H7 (cell line): ENCODE data around the gene TMUB1. TPM values are rescaled to one million over a fixed set of nuclear protein-coding genes. Genes with fewer than 3 reads are reported as not detected.

ENCODE experiments used
- DNase-seq: peaks from one replicate; pipeline ENCODE4 v3.0.0; 2012
- H3K27me3 ChIP-seq: 2 replicates; pipeline ENCODE4 v1.6.0; 2011; ENCODE audit warnings: mild to moderate bottlenecking, low read length; ENCODE audit not compliant: control insufficient read depth, insufficient read depth
- H3K36me3 ChIP-seq: replicated peaks from 2 replicates; pipeline ENCODE4 v1.5.1; 2011; ENCODE audit warnings: low read length; ENCODE audit not compliant: control insufficient read depth, insufficient read depth
- H3K4me3 ChIP-seq: 2 replicates; pipeline ENCODE4 v1.5.1; 2011; ENCODE audit warnings: low read depth, mild to moderate bottlenecking, control low read depth, low read length, moderate library complexity; ENCODE audit not compliant: insufficient read depth
- total RNA-seq: library from RNA; depleted of rRNA; stranded (reverse); fragments of >200 nt; shearing (Covaris generic); gene quantifications from 2 replicates; pipeline ENCODE4 v1.2.3, GENCODE V29; 2014; rRNA removed

The TMUB1 gene, protein sequence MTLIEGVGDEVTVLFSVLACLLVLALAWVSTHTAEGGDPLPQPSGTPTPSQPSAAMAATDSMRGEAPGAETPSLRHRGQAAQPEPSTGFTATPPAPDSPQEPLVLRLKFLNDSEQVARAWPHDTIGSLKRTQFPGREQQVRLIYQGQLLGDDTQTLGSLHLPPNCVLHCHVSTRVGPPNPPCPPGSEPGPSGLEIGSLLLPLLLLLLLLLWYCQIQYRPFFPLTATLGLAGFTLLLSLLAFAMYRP
- total RNA-seq = 67.4 and 73.4 TPM in 2 replicates

DNA sequence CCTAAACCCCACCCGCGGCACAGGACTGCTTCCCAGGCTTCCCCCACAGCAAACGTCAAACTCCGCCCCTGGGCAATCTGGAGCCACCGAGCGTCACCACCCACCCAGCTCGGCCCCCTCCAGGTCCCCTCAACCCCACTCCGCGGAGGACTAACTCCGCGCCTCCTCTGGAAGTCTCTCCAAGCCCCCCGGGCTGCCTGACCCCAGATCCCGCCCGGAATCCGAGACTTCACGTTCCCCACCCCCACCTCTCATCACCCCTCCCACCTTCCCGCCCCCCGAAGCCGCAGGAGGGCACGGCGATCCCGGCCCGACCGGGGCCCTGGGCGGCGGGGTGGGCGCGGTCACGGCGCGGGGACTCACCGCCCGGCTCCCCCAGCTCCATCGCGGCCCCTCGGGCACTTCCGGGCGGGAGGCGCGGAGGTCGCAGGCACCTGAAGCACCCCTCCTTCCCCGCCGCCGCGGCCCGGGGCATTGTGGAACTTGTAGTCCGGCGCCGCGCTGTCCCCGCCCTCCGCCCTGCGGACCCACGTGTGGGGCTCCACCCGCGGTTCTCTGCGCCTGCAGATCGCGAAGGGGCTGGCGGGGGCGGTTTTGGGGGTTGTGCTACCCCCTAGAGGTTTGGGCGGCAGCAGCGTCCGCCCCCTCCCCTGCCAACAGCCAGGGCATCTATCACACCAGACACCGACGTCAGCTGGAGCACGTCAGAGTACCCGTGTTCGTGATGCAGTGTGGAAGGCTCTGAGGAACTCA, at the start of gene TMUB1:
TMUB1 (minus strand) TSS at position 423 of the 753 bp plus-strand sequence. CDS start 930 bp downstream, outside the sequence.
- H3K4me3 ChIP-seq = peak within 1 kb of the TSS; percentile 73
- no peaks in the 10 kb centered on the region; the same call in 1 of the 2 replicates for H3K36me3 ChIP-seq
- peak; percentile 93 for DNase-seq
- H3K27me3 ChIP-seq = peaks cover 17% of the 10 kb centered on the region; the same call in 1 of the 2 replicates

DNA sequence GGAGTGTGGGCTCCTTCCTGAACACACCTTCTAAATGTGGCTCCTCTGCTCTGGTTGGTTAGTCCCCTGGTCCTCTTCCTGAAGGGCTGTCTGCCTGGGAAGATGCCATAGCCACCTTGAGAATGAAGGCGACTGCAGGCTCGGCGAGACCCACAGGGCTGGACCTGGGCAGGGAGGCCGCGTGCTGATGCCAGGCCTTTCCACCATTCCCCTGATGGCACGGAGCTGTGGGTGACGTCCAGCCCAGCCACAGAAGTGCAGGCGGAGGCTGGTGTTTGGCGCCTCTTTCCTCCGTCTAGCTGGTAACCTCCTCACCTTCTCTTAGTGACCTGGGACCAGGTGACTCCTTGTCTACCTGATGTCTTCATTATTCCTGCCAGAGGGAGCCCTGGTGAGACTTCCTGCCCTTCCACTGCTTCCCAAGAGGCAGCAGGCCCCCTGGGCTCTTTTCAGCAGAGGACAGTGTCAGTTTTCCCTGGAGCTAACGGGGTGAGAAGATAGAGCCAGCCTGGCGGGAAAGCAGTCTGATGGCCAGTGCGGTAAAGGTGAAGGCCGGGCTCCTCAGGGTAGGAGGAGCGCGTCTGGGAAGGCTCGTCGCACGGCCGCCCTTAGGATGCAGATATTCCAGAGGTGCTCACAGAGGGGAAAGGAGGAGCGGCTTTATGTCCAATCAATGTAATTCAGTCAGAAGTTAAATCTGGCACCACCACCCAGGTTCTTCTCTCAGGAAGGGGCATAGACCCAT, 49.3 kb upstream of the TMUB1 start:
- Histone ChIP-seq H3K36me3 (peaks cover 10% of the 10 kb centered on the region), H3K4me3 (no peak overlapping the region), H3K27me3 (no peaks in the 10 kb centered on the region)
- no peak for DNase-seq

DNA sequence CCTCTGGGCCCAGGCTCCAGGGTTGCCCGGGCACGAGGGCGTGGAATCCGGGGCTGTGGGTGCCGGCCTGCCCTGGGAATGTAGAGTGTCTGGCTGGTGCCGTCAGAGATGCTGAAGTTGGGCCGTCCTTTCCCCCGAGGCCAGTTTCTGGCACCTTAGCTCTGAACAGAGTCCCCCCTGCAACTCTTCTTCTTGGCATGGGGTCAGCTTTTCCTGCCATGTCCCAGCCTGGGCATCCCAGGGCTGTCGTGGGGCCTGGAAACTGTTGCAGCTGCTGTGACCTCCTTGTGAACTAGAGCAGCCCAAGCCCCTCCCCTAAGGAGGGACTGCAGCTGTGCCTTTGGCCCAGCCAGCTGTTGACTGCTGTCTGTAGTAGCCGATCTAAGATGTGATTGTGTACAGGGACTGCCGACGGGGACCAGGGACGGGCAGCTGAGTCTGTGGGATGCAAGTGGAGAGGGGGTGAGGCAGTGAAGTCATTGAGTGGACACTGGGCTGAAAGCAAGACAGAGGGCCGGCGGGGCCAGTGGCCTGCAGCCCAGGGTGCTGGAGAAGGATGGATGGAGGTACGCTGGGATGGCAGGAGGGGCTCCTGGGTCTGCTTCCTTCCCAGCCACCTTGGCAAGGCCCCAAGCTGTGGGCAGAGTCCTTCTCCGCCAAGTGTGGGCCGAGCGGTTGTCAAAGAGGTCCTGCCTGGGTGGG, 48.5 kb upstream of the TMUB1 start:
- no peak for DNase-seq
- Histone ChIP-seq H3K4me3 (no peak overlapping the region), H3K36me3 (peaks cover 10% of the 10 kb centered on the region), H3K27me3 (peaks cover 2% of the 10 kb centered on the region; the same call in 1 of the 2 replicates)

DNA sequence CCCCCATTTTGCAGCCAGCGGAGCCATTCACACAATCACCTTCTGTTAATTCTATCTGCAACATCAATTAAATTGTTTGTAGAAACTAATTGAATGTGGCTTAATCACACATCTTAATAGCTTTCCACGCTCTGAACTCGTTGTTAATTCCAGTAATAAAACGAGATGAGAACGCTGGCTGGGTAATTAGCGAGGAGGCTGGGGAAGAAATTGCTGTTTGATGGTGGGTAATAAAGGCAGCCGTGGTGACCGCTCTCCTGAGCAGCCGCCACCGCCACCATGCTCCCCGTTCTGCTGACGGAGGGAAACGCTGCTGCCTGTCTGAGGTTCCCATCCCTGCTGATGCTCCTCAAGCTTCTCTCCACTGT, 47.9 kb upstream of the TMUB1 start:
- Histone ChIP-seq H3K27me3 (peaks cover 3% of the 10 kb centered on the region; the same call in 1 of the 2 replicates), H3K36me3 (peaks cover 10% of the 10 kb centered on the region)
- DNase-seq = no peak

DNA sequence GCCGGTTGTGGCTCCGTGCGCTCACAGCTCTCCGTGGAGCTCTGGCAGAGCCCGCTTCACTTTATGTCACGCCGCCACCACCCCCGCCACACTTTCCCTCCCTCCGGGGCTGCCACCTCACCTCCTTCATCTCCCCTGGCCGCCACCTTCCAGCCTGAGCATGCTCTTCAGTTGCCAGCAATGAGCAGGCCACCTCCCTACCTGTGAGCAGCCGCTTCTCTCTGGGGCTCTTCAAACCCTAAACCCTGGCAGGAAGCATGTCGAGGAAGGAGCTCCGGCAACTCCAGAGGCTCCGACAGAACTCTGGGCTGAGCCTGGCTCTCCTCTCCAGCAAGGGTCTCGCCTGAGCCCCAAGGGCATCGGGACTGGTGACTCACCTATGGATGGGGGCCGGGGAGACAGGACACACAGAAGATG, 47.5 kb upstream of the TMUB1 start:
- Histone ChIP-seq H3K4me3 (no peak overlapping the region), H3K36me3 (peaks cover 10% of the 10 kb centered on the region)
- no peak for DNase-seq

More for the DNA sequence above, 47.9 kb upstream of the TMUB1 start:
- H3K4me3 ChIP-seq = no peak overlapping the region

DNA sequence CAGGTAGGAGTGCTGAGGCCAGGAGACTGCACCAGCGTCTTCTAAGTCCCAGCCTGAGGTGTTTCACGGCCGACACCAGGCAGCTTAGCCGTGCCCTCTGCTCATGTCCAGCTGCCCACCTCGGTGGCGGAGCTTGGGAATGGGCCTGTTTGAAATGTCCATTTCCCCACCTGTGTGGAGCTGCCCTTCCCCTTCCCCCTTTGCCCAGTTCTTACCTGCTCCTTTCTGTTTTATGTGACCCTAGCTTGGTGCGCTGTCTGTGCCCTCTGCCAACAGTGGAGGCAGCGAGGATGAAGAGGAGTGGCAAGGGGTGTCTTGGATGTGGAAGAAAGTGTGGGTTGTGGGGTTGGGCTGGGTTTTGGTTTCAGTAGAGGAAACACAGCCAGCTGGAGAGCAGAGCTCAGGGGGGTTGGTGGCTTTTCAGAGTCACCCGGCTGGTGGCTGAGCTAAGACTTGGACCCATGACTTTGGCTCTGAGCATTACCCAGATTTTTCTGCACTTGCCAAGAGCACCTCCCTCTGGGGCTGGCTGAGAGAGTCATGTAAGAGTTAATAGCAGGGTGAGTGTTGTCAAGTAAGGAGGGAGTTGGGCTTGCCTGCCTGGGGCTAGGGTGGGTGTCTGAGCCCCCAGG, 46.8 kb upstream of the TMUB1 start:
- DNase-seq = no peak
- Histone ChIP-seq H3K36me3 (peaks cover 9% of the 10 kb centered on the region), H3K27me3 (peaks cover 3% of the 10 kb centered on the region; the same call in 1 of the 2 replicates), H3K4me3 (no peak overlapping the region)

More for the DNA sequence above, 47.5 kb upstream of the TMUB1 start:
- H3K27me3 ChIP-seq = peaks cover 3% of the 10 kb centered on the region; the same call in 1 of the 2 replicates

DNA sequence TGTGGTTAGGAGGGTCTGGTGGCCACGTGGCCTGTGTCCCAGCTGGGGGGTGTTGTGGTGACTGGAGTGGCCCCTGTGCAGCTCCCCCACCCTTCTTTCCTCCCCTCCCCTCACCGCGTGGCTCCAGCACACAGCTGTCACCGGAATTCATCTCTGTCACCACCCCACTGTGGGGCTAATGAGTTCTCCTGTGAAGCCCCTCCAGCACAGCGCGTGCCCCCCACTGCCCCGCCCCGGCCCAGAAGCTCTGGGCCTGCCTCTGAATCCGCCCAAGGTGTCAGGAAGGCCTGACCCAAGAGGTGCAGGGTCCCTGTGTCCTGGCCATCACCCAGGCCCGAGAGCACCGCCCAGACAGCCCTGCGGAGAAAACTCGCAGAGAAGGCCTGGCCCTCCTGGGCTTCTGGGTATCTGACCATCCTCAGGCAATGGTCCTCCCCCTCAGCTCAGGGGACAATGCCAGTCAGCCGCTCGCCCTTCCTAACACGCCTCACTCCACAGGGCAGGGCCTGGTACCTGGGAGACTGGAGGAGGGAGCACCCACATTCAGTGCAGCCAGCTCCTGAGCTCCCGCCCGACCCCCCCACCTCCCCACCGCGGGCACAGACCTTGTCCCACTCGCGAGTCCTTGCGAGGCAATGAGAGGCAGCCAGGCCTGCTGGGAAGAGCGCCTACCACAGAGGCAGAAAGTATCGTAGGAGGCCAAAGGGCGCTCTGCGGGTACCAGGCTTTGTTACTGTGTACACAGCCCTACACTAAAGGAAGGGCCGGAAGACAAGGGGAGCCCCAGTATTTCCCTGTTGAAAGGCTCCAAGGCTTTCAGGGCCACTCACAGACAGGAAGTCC, 46.0 kb upstream of the TMUB1 start:
- Histone ChIP-seq H3K27me3 (peaks cover 3% of the 10 kb centered on the region; the same call in 1 of the 2 replicates), H3K4me3 (no peak overlapping the region), H3K36me3 (peaks cover 7% of the 10 kb centered on the region)
- DNase-seq = no peak

DNA sequence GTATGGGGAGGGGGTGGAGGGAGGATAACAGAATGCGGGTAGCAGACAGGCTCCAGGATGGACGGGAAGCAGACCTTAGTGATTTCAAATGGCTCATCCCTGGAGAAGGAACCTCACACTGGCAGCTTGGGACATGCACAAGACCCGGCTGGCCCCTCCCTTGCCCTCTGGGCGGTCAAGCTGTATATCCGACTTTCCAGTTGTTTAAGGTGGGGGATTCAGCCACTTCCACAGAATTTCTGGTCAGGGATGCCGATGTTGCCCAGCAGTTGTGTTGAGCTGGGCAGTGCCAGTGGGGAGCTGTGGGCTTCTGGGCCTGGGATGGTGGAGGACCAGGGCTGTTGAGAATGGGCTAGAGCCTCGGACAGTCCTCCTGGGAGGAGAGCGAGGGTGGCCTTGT, 45.4 kb upstream of the TMUB1 start:
- DNase-seq = no peak
- Histone ChIP-seq H3K27me3 (peaks cover 3% of the 10 kb centered on the region; the same call in 1 of the 2 replicates), H3K36me3 (peaks cover 8% of the 10 kb centered on the region), H3K4me3 (no peak overlapping the region)

DNA sequence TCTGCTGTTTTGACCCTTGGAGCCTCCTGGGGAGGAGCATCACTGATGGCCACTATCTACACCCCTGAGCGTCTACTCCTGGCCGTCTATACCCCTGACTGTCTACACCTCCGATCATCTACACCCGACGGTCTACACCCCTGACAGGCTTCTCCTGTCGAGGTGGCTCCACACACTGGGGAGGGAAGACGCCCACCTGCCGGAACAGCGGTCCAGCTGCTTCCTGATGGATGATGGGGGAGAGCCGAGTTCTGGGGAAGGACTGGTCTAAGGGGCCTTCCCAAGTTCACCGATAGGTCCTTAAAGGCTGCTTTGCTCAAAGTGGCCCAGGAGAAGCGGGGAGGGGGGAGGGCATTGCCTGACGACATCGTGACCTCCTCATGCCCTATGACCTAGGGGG, 44.9 kb upstream of the TMUB1 start:
- Histone ChIP-seq H3K4me3 (no peak overlapping the region), H3K27me3 (peaks cover 3% of the 10 kb centered on the region; the same call in 1 of the 2 replicates), H3K36me3 (peaks cover 8% of the 10 kb centered on the region)
- no peak for DNase-seq

DNA sequence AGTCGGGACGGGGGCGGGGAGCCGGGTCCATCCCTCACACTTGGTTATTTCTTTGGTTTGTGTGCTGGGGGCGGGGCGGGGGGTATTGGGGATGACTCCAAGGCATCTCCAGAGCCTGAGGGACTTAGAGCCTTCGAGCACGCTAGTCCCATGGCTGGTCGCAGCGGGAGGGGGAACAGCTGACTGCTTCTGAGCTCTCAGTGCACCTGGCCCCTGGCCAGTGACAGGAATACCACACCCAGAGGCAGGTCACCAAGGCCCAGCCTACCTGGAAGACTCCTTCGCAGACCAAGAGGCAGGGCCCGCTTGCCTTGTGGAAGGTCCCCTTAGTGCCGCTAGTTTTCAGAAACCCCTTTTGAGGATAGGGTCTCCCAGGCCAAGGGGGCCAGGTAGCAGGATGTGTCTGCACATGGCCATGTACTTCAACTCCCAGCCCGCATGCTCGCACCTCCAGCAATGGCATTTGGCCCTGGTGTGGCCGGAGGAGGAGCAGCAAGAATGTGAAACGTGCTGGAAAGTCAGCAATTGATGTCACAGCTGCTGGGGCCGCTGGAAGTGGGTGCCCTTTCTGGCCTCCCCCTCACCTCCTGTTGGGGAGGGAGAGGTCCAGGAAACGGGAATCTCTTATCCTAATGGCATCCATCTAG, 43.3 kb upstream of the TMUB1 start:
- DNase-seq = peak; percentile 83
- Histone ChIP-seq H3K4me3 (peak overlapping the region; percentile 47), H3K27me3 (peaks cover 3% of the 10 kb centered on the region; the same call in 1 of the 2 replicates), H3K36me3 (peaks cover 8% of the 10 kb centered on the region)

DNA sequence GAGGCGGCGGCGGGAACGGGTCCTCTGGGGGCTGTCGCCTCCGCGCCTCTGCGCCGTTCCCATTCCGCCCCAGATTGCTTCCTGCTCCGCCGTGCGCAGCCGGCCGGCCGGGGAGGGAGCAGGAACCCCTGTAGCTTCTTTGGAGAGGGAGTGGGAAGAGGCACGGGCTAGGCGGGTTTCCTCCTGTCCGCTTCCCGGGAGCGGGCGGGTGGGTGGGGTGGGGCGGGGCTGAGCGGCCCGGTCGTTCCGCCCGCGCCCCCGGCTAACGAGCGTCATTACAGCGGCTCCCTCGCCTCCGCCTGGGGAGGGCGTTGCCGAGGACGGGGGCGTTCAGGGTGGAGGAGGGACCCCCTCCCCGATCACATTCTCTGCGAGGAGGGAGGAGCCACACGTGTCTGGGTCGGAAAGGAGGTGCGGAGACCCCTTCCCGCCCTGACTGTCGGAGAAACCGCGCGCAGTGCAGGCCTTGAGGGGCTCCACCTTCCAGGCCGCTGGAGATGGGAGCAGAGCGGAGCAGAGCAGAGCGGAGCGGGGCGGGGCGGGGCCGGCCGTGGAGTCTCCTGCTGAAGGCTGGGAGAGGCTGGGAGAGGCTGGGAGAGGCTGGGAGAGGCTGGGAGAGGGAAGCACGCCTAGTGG, 42.7 kb upstream of the TMUB1 start:
- DNase-seq = peak; percentile 95
- peaks cover 8% of the 10 kb centered on the region for H3K36me3 ChIP-seq
- H3K27me3 ChIP-seq = peaks cover 3% of the 10 kb centered on the region; the same call in 1 of the 2 replicates
- peak overlapping the region; percentile 47 for H3K4me3 ChIP-seq

DNA sequence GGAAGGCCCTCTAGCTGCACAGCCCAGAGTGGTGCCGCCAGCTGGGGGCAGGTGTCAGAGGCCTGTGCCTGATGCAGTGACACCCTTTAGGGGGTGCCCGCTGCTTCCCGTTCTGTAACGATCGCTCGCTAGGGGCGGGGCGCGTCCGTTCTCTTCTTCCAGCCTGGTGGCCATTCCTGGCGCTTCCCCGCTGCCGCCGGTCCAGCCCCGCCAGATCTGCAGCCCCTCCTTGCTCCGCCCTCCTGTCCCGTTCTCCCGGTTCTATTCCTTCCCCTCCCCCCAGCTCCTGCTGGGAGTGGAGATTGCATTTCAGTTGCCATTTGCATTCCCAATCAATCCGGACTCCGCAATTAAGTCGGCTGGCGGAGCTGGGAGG, 42.2 kb upstream of the TMUB1 start:
- H3K27me3 ChIP-seq = peaks cover 3% of the 10 kb centered on the region; the same call in 1 of the 2 replicates
- H3K36me3 ChIP-seq = peaks cover 9% of the 10 kb centered on the region
- H3K4me3 ChIP-seq = peak overlapping the region; percentile 47
- peak; percentile 97 for DNase-seq
